PFSK-1 (cell line): ENCODE measurements around the gene ENTPD2.

Experiments used
- FOXP2 ChIP-seq: optimal IDR thresholded peaks from 2 replicates; pipeline ENCODE3; 2011; ENCODE audit warnings: borderline replicate concordance, control low read depth, inconsistent platforms; ENCODE audit not compliant: insufficient read depth; ENCODE audit errors: extremely low read length, extremely low read depth
- POLR2AphosphoS5 ChIP-seq: IDR thresholded peaks from 2 replicates; pipeline ENCODE4 v1.6.1; 2012; ENCODE audit warnings: low read depth, mild to moderate bottlenecking, control low read depth, low read length, moderate library complexity
- SIN3A ChIP-seq: IDR thresholded peaks from 2 replicates; pipeline ENCODE4 v1.6.1; 2012; ENCODE audit warnings: mild to moderate bottlenecking, low read length, moderate library complexity, borderline replicate concordance; ENCODE audit not compliant: insufficient read depth
- TAF1 ChIP-seq: IDR thresholded peaks from 2 replicates; pipeline ENCODE4 v1.6.1; 2012; ENCODE audit warnings: low read length, control low read depth, borderline replicate concordance; ENCODE audit not compliant: insufficient read depth
- TF ChIP-seq, protein P1 (sequence below), 2 experiments: IDR thresholded peaks; 2 replicates each; pipeline versions ENCODE4 v1.6.1 to v1.8.0; 2011 to 2012; ENCODE audit warnings: low read depth in 2 of 2, low read length in 2 of 2, control low read depth in 1 of 2, inconsistent platforms in 1 of 2, mild to moderate bottlenecking in 1 of 2, moderate library complexity in 1 of 2; ENCODE audit not compliant: insufficient read depth in 1 of 2

ENTPD2 gene

DNA sequence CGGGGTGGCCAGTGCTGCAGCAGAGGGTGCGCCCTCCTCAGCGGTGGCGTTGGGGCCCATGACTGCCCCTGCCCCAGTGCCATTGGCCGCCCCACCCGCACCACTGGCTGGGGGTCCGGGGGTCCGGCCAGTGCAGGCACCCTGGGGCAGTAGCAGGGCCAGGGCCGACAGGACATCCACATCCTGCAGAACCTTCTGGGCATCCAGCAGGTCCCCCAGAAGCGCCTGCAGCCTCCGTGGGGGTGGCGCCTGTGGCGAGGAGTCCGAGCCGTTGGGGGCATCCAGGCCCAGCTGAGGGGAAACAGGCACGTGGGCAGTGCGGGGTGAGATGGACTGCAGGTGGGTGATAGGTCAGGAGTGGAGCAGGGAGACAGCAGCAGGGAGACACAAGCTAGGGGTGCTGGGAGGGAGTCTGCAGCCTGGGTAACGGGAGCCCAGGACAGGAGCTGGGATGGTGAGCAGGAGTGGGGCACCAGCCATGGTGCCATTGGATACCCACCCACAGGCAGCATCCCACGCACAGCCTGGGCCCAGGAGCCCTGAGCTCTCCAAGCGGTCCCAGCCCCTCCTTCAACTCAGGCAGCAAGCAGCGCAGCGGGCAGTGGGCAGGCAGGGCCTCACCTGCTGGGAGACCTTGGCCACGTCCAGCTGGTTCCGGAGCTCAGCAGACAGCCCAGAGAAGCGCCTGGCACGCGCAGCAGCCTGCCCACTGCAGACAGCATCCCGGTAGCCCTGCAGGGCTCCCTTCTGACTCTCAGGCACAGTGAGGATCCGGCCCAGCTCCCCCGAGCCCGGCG is 32.9 kb downstream of the ENTPD2 start:
- TF ChIP-seq TAF1 (no peak), SIN3A (no peak), POLR2AphosphoS5 (no peak), FOXP2 (no peak)
- TF ChIP-seq, protein P1, sequence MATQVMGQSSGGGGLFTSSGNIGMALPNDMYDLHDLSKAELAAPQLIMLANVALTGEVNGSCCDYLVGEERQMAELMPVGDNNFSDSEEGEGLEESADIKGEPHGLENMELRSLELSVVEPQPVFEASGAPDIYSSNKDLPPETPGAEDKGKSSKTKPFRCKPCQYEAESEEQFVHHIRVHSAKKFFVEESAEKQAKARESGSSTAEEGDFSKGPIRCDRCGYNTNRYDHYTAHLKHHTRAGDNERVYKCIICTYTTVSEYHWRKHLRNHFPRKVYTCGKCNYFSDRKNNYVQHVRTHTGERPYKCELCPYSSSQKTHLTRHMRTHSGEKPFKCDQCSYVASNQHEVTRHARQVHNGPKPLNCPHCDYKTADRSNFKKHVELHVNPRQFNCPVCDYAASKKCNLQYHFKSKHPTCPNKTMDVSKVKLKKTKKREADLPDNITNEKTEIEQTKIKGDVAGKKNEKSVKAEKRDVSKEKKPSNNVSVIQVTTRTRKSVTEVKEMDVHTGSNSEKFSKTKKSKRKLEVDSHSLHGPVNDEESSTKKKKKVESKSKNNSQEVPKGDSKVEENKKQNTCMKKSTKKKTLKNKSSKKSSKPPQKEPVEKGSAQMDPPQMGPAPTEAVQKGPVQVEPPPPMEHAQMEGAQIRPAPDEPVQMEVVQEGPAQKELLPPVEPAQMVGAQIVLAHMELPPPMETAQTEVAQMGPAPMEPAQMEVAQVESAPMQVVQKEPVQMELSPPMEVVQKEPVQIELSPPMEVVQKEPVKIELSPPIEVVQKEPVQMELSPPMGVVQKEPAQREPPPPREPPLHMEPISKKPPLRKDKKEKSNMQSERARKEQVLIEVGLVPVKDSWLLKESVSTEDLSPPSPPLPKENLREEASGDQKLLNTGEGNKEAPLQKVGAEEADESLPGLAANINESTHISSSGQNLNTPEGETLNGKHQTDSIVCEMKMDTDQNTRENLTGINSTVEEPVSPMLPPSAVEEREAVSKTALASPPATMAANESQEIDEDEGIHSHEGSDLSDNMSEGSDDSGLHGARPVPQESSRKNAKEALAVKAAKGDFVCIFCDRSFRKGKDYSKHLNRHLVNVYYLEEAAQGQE (IDR thresholded peaks at IDR 0.05; ENCODE audit: insufficient read depth in 1 of 2, low read depth in 2 of 2, low read length in 2 of 2) = no peak

DNA sequence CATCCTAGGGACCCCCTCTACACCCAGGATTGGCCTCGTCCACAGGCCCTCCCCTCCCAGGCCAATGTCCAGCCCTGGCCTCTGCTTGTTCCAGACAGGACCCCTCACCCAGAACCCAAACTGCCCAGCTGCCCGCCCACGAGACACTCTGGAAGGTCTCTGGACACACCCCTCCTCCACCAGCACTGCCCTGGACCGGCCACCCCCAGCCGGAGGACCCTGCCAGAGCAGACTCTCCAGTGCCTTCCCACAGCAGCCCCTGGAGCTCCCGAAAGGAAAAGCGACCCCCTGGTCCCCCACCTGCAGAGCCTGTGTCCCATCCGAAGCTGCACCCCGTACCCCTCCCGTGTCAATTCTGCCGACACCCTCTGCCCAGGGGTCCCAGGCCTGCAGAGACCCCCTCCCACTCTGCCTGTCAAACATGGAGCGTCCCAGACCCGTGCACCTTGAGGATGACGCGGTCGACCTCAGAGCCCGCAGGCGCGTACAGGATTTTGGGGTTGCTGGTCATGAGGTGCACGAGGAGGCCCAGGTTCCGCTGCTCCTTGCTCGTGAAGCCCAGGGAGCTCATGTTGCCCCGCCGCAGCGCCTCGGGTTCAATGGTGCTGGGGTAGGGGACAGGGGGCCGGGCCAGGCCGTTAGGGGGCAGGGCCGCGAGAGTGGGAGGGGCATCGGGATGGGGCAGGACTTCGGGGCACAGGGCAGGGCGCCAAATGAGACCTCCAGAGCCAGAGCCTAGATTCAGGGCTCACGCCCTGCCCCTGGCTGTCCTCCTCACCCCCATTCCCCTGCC is 33.8 kb downstream of the ENTPD2 start:
- TF ChIP-seq POLR2AphosphoS5 = no peak
- TF ChIP-seq, protein P1 (IDR thresholded peaks at IDR 0.05; ENCODE audit: insufficient read depth in 1 of 2, low read depth in 2 of 2, low read length in 2 of 2) = no peak
- no peak for TF ChIP-seq FOXP2
- TF ChIP-seq TAF1 = no peak
- TF ChIP-seq SIN3A = no peak

DNA sequence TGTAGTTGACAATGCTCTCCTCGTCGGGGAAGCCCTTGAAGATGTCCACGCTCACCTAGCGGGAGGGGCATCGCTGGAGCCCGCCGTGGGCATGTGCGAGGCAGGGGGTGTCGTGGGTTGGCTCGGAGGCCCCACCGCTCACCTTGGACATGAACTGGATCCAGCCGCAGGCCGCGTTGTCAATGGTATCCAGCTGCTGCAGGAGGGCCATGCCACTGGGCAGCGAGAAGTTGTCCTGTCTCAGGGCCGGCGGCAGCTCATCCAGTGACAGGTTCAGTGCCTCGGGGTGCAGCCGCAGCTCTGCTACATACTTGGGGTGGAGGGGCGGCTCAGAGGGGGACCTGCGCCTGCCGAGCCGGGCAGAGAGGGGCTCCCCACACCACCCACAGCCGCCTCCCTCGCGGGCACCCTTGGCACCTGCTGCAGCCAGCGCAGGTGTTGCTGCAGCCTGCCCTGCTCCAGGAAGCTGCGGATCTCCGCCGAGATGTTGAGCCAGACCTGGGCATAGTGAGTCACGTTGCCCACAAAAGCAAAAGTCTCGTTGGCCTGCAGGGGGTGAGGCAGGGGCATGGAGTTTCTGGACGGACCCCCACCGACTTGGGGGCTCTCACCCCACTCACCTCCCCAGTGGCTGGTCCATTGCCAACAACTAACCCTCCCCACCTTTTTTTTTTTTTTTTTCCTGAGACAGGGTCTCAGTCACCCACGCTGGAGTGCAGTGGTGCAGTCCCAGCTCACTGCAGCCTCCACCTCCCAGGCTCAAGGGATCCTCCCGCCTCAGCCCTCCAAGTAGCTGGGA is 34.9 kb downstream of the ENTPD2 start:
- TF ChIP-seq, protein P1 (IDR thresholded peaks at IDR 0.05; ENCODE audit: insufficient read depth in 1 of 2, low read depth in 2 of 2, low read length in 2 of 2) = no peak
- TF ChIP-seq TAF1 (no peak), SIN3A (no peak), FOXP2 (no peak), POLR2AphosphoS5 (no peak)

DNA sequence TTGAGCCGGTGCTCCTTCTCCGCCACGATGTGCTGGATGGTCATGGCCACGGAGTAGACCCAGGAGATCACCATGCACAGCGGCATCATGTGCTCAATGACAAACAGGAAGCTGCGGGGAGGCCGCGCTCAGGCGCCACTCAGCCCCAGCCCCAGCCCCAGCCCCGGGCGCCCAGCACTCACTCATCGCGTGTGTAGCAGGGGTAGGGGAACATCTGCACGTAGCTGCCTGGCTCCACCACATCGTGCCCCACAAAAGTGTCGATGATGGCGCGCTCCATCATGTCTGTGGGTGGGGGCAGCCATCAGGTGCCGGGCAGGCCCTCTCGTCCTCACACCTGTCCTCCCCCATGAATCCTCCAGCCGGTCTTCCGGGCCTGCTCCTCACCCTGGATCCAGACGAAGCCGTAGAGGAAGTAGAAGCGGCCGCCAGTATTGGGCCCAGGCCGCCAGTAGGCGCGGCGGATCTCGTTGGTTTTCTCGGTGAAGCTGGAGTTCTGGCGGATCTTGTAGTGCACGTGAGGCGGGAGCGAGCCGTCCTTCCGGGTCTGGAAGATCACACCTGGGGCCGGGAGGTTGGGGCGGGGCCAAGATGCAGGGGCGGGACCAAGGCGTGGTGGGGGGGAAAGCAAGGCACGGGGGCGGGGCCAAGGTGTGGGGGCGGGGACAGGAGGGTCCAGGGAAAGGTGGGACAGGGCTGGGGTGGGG is 35.9 kb downstream of the ENTPD2 start:
- TF ChIP-seq FOXP2 (no peak), TAF1 (no peak), POLR2AphosphoS5 (no peak)
